Posterior cingulate gyrus (tissue), 11 donors: ENCODE measurements around the gene GOLGA6L25.
"Not testable (repeated sequence)": the region's sequence is repeated elsewhere in the genome, so short reads cannot be mapped to it uniquely, and the experiment has no call there.

ENCODE experiments used
- DNase-seq, 10 donors: peaks; one replicate each; pipeline versions ENCODE4 v3.0.0 to v3.0.0-alpha.2; 2020 to 2021; ENCODE audit warnings: mixed read lengths in 3 of 10
- intact Hi-C: fragments of 100-400 bp; cut with DNase I; formaldehyde crosslinking; loops from one replicate; pipeline ENCODE4 v1.15.1; 2023

The GOLGA6L25 gene

GRCh38 chr15:28553268-28553667, at the start of gene GOLGA6L25:
Gene GOLGA6L25 (plus strand): TSS chr15:28553568. CDS start chr15:28553629, 61 bp downstream.
- intact Hi-C loops, DNase-seq: not testable (repeated sequence)

- DNase-seq = peak in 1 of 10 donors; percentile 28
- intact Hi-C loops = not testable (repeated sequence)
Observed at GRCh38 chr15:28508217-28508889, 45.0 kb upstream of the GOLGA6L25 start.

DNA sequence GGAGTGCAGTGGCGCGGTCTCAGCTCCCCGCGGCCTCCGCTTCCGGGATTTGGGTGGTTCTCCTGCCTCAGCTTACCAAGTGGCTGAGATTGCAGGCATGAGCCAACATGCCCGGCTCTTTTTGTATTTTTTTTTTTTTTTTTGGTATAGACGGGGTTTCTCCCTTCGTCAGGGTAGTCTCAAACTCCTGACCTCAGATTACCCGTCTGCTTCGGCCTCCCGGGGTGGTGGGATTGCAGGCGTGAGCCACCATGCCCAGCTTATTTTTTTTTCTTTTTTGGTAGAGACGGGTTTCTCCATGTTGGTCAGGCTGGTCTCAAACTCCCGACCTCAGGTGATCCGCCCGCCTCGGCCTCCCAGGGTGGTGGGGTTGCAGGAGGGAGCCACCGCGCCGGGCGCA, 39.2 kb upstream of the GOLGA6L25 start:
- intact Hi-C loops = not testable (repeated sequence)
- peak in 4 of 10 donors; percentile 10 to 83 (median 64) for DNase-seq

- DNase-seq, intact Hi-C loops: not testable (repeated sequence)
Observed at GRCh38 chr15:28515208-28515607, 38.2 kb upstream of the GOLGA6L25 start.

DNA sequence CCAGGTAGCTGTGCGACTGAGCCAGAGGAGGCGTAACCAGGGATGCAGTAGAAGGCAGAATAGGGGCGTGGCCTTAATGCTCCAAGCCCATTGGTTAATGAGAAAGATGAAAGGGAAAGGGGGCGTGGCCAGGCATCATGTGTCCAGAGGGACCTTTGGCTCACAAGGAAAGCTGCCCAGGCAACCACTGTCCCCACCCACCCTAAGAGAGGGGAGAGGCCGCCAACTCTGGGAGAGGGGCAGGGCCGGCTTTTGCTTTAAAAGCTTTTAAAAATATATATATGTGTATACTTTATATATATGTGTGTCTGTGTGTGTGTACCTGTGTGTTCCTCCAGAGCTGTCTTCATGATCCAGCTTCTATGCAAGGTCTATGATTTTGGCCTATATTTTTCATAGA, 20.4 kb upstream of the GOLGA6L25 start, which contains the start of gene GOLGA8G:
Gene GOLGA8G, minus strand, starts transcription at position 18 of the 400 bp plus-strand sequence. CDS start 62 bp downstream, outside the sequence.
- intact Hi-C loops = not testable (repeated sequence)
- peak in 2 of 10 donors; percentile 42 to 67 for DNase-seq

DNA sequence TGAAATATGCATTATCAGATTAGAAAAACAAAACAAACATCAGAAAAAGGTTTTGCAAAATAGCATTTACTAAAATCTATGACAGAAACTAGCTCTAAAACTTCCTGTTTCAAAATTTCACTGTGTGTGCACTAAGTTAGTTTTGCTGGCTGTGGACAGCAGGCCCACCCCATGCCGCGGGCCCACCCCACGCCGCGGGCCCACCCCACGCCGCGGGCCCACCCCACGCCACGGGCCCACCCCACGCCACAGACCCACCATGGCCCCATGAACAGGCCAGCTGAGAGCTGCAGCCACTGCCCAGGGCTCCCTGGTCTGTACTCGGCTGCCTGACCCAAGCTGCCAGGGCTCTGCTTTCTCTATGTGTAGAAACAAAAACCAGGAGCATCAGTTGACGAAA, 20.0 kb downstream of the GOLGA6L25 start:
- intact Hi-C loops = not testable (repeated sequence)
- peak in 3 of 10 donors; percentile 32 to 42 (median 34) for DNase-seq

DNA sequence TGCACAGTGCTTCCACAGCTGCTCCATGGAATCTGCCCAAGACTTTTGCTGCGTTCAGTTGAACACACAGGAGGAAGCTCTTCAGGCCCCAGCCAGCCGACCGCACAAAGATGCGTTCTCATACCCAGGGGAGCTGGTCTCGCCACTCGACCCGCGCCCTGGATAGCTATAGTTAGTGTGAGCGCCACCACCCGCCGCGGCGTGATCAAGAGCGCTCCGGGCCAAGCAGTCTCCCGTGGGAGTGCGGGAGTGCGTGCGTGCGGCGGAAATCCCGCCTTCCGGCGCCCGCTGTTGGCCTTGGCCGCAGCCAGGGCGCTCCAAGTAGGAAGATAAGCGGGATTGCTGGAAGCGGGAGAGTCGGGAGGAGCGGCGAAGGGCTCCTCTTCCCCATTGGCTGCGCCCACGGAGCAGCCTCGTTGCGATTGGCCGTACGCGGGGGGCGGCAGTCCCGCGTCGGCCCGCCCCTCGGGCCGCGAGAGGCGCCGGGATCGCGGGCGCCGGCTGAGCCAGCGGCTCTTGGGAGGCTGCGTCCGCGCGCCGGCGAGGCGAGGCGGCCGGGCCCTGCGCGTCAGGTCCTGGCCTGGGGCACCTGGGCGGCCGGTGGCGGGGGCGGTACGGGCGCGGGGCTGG, 35.7 kb downstream of the GOLGA6L25 start:
- intact Hi-C loops, DNase-seq: not testable (repeated sequence)

GRCh38 chr15:28589769-28590168, 36.4 kb downstream of the GOLGA6L25 start:
- DNase-seq, intact Hi-C loops: not testable (repeated sequence)

- DNase-seq, intact Hi-C loops: not testable (repeated sequence)
Observed at GRCh38 chr15:28592395-28592794, 39.0 kb downstream of the GOLGA6L25 start.

- intact Hi-C loops, DNase-seq: not testable (repeated sequence)
Observed at GRCh38 chr15:28593424-28594129, 40.2 kb downstream of the GOLGA6L25 start.

DNA sequence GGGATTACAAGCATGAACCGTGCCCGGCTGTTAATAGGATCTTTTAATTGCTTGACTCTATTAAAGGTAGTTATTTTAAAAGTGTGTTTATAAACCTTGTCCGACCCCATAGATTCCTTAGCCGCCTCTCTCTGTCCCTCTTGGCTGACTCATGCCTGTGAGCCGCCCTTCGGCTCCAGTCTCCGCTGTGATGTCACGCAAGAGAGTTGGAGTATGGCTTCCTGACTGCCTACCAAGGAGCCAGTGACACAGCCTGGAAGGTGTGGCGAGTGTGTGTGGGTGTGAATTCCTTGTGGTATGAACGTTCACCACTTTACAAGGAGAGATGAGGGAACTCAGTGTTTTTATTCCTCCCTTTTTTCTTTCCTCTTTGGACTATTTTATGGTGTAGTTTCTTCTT, 44.1 kb downstream of the GOLGA6L25 start:
- intact Hi-C loops, DNase-seq: not testable (repeated sequence)

DNA sequence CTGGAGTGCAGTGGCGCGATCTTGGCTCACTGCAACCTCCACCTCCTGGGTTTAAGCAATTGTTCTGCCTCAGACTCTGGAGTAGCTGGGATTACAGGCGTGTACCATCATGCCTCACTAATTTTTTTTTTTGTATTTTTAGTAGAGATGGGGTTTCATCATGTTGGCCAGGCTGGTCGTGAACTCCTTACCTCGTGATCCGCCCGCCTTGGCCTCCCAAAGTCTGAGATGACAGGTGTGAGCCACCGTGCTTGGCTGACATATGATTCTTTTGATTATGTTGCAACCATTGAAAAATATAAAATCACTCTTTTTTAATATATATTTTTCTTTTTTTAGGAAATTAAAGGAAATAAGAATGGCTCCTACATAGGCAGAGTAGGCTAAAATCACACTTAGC, 44.8 kb downstream of the GOLGA6L25 start:
- peak in 4 of 10 donors; percentile 27 to 57 (median 43) for DNase-seq

GRCh38 chr15:28602152-28602551, 48.8 kb downstream of the GOLGA6L25 start:
- intact Hi-C loops, DNase-seq: not testable (repeated sequence)

More for the DNA sequence above, 44.8 kb downstream of the GOLGA6L25 start:
- intact Hi-C loops = not testable (repeated sequence)
